ENCODE results near the gene FAM24A. TPM values are rescaled to one million over a fixed set of nuclear protein-coding genes. Genes with fewer than 3 reads are reported as not detected.
A peak's percentile ranks its signal among the peaks of the same experiment; 100 is the strongest.

The FAM24A gene
- polyA plus RNA-seq, 1 donor (not counting 4 experiments of a cell fraction or from before 2014, with no cell fraction given), result not detected

DNA sequence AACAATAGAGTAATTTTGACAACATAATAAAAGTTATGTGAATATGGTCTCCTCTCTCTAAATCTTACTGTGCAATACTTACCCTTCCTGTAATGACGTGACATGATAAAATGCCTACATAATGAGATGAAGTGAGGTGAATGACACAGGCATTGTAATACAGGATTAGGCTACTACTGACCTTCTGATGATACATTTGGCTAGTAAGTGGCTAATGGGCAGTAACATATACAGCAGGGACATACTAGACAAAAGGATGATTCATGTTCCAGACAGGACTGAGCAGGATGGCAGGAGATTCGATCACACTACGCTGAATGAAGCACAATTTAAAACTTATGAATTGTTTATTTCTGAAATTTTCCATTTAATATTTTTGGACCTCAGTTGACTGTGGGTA lies 38.9 kb downstream of the FAM24A start:
- Histone ChIP-seq H3K36me3 (ENCODE audit: control insufficient read depth in 2 of 2, extremely low read depth in 1 of 2, insufficient read depth in 2 of 2, low read length in 2 of 2) (peaks cover 2 to 3% of the 10 kb centered on the region in 2 experiments), H3K9me1 (ENCODE audit: control insufficient read depth, extremely low read depth, insufficient read depth, low read length) (no peaks in the 10 kb centered on the region), H2AFZ (ENCODE audit: control insufficient read depth, low read length) (no peak overlapping the region), H3K27me3 (ENCODE audit: control insufficient read depth, extremely low read depth, insufficient read depth, low read length) (no peaks in the 10 kb centered on the region), H3K4me1 (ENCODE audit: control insufficient read depth, extremely low read depth, insufficient read depth, low read length) (peaks cover 3% of the 10 kb centered on the region), H3K27ac (ENCODE audit: control insufficient read depth, insufficient read depth, low read length) (no peak overlapping the region), H3K4me3 (ENCODE audit: control insufficient read depth in 2 of 3, extremely low read depth in 1 of 3, insufficient read depth in 2 of 3, low read depth in 1 of 3, low read length in 3 of 3) (no peak overlapping the region), H3K4me2 (ENCODE audit: control insufficient read depth, extremely low read depth, insufficient read depth, low read depth, low read length) (no peak overlapping the region), H4K20me1 (ENCODE audit: control insufficient read depth, extremely low read depth, insufficient read depth, low read length) (no peaks in the 10 kb centered on the region), H3K9me3 (ENCODE audit: control insufficient read depth, low read depth, low read length) (no peaks in the 10 kb centered on the region), H3K79me2 (ENCODE audit: control insufficient read depth, insufficient read depth, low read length) (peaks cover 8% of the 10 kb centered on the region), H3K9ac (ENCODE audit: control insufficient read depth, extremely low read depth, insufficient read depth, low read length) (no peak overlapping the region)
- TF ChIP-seq EZH2 (IDR thresholded peaks at IDR 0.05; ENCODE audit: low read length), result no peak
- TF ChIP-seq, protein P1, sequence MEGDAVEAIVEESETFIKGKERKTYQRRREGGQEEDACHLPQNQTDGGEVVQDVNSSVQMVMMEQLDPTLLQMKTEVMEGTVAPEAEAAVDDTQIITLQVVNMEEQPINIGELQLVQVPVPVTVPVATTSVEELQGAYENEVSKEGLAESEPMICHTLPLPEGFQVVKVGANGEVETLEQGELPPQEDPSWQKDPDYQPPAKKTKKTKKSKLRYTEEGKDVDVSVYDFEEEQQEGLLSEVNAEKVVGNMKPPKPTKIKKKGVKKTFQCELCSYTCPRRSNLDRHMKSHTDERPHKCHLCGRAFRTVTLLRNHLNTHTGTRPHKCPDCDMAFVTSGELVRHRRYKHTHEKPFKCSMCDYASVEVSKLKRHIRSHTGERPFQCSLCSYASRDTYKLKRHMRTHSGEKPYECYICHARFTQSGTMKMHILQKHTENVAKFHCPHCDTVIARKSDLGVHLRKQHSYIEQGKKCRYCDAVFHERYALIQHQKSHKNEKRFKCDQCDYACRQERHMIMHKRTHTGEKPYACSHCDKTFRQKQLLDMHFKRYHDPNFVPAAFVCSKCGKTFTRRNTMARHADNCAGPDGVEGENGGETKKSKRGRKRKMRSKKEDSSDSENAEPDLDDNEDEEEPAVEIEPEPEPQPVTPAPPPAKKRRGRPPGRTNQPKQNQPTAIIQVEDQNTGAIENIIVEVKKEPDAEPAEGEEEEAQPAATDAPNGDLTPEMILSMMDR (optimal IDR thresholded peaks at IDR 0.05 in 1 of 3, IDR thresholded peaks at IDR 0.05 in 1 of 3, conservative IDR thresholded peaks at IDR 0.05 in 1 of 3; ENCODE audit: extremely low read depth in 1 of 3, insufficient read depth in 2 of 3, low read length in 3 of 3), result no peak
- FAIRE-seq, result no peak
- dilution Hi-C loops (cut with MboI; ENCODE audit: extremely low pct_ligation_motif_present, low sequenced_read_pairs), result no loop called here
- DNase-seq (ENCODE audit: low read depth, low spot score), result no peak

DNA sequence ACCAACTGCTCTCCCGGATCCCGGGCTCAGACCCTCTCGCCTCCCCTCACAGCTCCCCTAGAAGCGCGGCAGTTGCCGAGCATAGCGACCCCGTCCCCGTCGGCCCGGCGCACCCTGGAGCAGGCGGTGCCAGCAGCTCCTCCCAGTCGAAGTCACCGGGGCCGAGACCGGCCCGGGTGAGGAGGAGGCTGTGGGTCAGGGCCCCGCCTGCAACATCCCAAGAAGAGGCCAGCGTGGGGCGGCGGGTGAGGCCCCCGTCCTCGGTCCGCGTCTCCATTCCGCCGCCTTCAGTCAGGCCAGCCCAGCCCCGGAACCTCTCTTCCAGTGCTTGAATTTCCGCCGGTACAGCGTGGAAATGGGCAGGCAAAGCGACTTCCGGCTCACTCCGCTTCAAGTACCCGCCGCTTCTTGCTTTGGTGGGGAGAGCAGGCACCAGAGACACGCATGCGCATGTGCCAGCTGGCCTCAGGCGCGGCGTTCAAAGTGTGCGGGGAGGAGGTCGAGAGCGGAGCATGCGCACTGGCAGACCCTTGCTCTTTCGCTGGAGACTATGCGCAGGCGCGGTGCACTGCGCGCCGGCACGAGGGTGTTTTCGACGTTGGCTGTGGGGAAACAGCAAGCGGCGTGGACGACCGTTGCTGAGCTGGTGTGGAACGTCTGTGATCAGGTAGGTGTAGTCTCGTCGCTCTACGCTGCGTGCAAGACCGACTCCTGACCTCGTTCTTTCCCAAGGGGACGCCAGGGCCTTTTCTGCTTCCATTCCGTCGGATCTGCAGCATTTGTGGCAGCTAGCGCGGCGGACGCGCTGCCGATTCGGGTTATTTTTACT lies 43.7 kb downstream of the FAM24A start, which contains the start of gene C10orf88:
C10orf88 (minus strand) TSS at position 326 of the 829 bp plus-strand sequence; CDS start at position 277, 49 bp downstream.
- peaks cover 8% of the 10 kb centered on the region for H3K79me2 ChIP-seq (ENCODE audit: control insufficient read depth, insufficient read depth, low read length)
- peak within 1 kb of the TSS; percentile 100 for H2AFZ ChIP-seq (ENCODE audit: control insufficient read depth, low read length)
- H3K9me1 ChIP-seq (ENCODE audit: control insufficient read depth, extremely low read depth, insufficient read depth, low read length), result no peaks in the 10 kb centered on the region
- H3K27me3 ChIP-seq (ENCODE audit: control insufficient read depth, extremely low read depth, insufficient read depth, low read length), result no peaks in the 10 kb centered on the region
- H4K20me1 ChIP-seq (ENCODE audit: control insufficient read depth, extremely low read depth, insufficient read depth, low read length), result no peaks in the 10 kb centered on the region
- H3K9me3 ChIP-seq (ENCODE audit: control insufficient read depth, low read depth, low read length), result peaks cover 2% of the 10 kb centered on the region
- H3K36me3 ChIP-seq (ENCODE audit: control insufficient read depth in 2 of 2, extremely low read depth in 1 of 2, insufficient read depth in 2 of 2, low read length in 2 of 2), result peaks cover 2 to 3% of the 10 kb centered on the region in 2 experiments
- peak within 1 kb of the TSS; percentile 73 to 90 (median 75) for H3K4me3 ChIP-seq (ENCODE audit: control insufficient read depth in 2 of 3, extremely low read depth in 1 of 3, insufficient read depth in 2 of 3, low read depth in 1 of 3, low read length in 3 of 3)
- FAIRE-seq (peak; percentile 66), DNase-seq (ENCODE audit: low read depth, low spot score) (peak; percentile 96)
- dilution Hi-C loops (cut with MboI; ENCODE audit: extremely low pct_ligation_motif_present, low sequenced_read_pairs), result no loop called here
- H3K4me2 ChIP-seq (ENCODE audit: control insufficient read depth, extremely low read depth, insufficient read depth, low read depth, low read length), result peak within 1 kb of the TSS; percentile 83
- H3K27ac ChIP-seq (ENCODE audit: control insufficient read depth, insufficient read depth, low read length), result peak within 1 kb of the TSS; percentile 62
- H3K4me1 ChIP-seq (ENCODE audit: control insufficient read depth, extremely low read depth, insufficient read depth, low read length), result peaks cover 7% of the 10 kb centered on the region
- TF ChIP-seq, protein P1 (optimal IDR thresholded peaks at IDR 0.05 in 1 of 3, IDR thresholded peaks at IDR 0.05 in 1 of 3, conservative IDR thresholded peaks at IDR 0.05 in 1 of 3; ENCODE audit: extremely low read depth in 1 of 3, insufficient read depth in 2 of 3, low read length in 3 of 3), result no peak
- TF ChIP-seq EZH2 (IDR thresholded peaks at IDR 0.05; ENCODE audit: low read length), result no peak
- H3K9ac ChIP-seq (ENCODE audit: control insufficient read depth, extremely low read depth, insufficient read depth, low read length), result peak within 1 kb of the TSS; percentile 83
